ENCODE measurements around the gene KAT8. TPM values are rescaled to one million over a fixed set of nuclear protein-coding genes. Genes with fewer than 3 reads are reported as not detected.
A peak's percentile ranks its signal among the peaks of the same experiment; 100 is the strongest.

The KAT8 gene
- total and polyA plus RNA-seq, 10 of the 15 experiments (the other 5 are each of a cell fraction or from before 2014, with no cell fraction given), result 5.5 to 55.8 (median 39.6) TPM

DNA sequence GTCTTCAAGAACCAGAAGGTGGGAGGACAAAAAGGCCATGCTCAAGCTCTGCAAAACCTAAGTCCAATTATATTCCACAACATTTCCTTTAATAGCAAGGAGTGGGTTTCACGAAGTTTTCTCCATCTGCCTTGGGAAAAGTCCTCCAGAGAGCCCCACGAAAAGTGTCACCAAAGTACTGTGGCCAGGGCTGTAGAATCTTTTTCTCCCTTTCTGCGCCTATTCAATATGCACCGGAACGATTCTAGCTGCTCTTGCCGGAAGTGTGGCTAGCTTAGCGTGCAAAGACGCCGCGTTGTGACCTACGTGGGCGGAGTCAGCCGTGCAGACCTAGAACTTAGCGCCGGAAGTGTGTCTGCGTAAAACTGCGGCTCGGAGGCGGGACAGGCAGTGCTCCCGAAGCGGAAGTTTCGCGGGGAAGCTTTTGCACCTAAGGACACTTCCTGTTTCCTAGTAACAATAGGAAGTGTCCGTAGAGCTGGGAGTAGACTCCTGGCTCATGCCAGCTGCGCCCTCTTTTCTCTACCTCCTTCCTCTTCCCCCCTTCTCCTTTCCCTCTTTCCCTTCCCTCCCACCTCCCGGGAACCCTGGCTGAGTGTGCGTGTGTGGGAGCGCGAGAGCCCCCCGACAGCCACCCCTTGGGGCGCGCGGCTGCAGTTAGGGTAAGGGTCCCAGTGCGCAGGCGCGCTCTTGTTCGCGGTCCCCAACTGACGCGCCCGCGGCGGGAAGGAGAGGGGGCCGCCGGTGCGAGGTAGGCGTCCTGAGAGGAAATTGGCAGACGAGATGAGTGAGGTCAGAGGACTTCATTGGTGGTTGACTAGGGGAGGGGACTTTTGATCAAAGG lies 43.3 kb upstream of the KAT8 start, which contains the start of the genes ZNF646 and ZNF668 (continued):
- TF ChIP-seq ATF2 (IDR thresholded peaks at IDR 0.05; ENCODE audit: low read length) (peak; percentile 54), MEF2A (IDR thresholded peaks at IDR 0.05; ENCODE audit: insufficient read depth, low read depth, low read length) (no peak), RAD21 (IDR thresholded peaks at IDR 0.05; ENCODE audit: insufficient read depth, low read depth, low read length) (no peak), LARP7 (IDR thresholded peaks at IDR 0.05) (peak; percentile 54; the same call in 1 of the 2 replicates), JUND (IDR thresholded peaks at IDR 0.05; ENCODE audit: low read depth, low read length) (no peak), SMARCA5 (IDR thresholded peaks at IDR 0.05) (peak; percentile 19; the same call in 1 of the 2 replicates), RELA (IDR thresholded peaks at IDR 0.05; ENCODE audit: borderline replicate concordance, partially characterized antibody) (peak; percentile 66), TBL1XR1 (IDR thresholded peaks at IDR 0.05; ENCODE audit: low read depth, low read length) (no peak), EP300 (IDR thresholded peaks at IDR 0.05; ENCODE audit: borderline replicate concordance in 1 of 2, control insufficient read depth in 1 of 2, low read depth in 2 of 2, low read length in 2 of 2) (no peak), BMI1 (IDR thresholded peaks at IDR 0.05; ENCODE audit: borderline replicate concordance) (no peak), RCOR1 (conservative IDR thresholded peaks at IDR 0.05; ENCODE audit: low read depth, low read length) (no peak)
- TF ChIP-seq, protein P1, sequence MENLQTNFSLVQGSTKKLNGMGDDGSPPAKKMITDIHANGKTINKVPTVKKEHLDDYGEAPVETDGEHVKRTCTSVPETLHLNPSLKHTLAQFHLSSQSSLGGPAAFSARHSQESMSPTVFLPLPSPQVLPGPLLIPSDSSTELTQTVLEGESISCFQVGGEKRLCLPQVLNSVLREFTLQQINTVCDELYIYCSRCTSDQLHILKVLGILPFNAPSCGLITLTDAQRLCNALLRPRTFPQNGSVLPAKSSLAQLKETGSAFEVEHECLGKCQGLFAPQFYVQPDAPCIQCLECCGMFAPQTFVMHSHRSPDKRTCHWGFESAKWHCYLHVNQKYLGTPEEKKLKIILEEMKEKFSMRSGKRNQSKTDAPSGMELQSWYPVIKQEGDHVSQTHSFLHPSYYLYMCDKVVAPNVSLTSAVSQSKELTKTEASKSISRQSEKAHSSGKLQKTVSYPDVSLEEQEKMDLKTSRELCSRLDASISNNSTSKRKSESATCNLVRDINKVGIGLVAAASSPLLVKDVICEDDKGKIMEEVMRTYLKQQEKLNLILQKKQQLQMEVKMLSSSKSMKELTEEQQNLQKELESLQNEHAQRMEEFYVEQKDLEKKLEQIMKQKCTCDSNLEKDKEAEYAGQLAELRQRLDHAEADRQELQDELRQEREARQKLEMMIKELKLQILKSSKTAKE (IDR thresholded peaks at IDR 0.05; ENCODE audit: low read depth, poor library complexity, severe bottlenecking), result peak; percentile 41
- TF ChIP-seq, protein P2, sequence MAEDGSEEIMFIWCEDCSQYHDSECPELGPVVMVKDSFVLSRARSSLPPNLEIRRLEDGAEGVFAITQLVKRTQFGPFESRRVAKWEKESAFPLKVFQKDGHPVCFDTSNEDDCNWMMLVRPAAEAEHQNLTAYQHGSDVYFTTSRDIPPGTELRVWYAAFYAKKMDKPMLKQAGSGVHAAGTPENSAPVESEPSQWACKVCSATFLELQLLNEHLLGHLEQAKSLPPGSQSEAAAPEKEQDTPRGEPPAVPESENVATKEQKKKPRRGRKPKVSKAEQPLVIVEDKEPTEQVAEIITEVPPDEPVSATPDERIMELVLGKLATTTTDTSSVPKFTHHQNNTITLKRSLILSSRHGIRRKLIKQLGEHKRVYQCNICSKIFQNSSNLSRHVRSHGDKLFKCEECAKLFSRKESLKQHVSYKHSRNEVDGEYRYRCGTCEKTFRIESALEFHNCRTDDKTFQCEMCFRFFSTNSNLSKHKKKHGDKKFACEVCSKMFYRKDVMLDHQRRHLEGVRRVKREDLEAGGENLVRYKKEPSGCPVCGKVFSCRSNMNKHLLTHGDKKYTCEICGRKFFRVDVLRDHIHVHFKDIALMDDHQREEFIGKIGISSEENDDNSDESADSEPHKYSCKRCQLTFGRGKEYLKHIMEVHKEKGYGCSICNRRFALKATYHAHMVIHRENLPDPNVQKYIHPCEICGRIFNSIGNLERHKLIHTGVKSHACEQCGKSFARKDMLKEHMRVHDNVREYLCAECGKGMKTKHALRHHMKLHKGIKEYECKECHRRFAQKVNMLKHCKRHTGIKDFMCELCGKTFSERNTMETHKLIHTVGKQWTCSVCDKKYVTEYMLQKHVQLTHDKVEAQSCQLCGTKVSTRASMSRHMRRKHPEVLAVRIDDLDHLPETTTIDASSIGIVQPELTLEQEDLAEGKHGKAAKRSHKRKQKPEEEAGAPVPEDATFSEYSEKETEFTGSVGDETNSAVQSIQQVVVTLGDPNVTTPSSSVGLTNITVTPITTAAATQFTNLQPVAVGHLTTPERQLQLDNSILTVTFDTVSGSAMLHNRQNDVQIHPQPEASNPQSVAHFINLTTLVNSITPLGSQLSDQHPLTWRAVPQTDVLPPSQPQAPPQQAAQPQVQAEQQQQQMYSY (CRISPR knock-in tag; IDR thresholded peaks at IDR 0.05), result no peak
- TF ChIP-seq, protein P3, sequence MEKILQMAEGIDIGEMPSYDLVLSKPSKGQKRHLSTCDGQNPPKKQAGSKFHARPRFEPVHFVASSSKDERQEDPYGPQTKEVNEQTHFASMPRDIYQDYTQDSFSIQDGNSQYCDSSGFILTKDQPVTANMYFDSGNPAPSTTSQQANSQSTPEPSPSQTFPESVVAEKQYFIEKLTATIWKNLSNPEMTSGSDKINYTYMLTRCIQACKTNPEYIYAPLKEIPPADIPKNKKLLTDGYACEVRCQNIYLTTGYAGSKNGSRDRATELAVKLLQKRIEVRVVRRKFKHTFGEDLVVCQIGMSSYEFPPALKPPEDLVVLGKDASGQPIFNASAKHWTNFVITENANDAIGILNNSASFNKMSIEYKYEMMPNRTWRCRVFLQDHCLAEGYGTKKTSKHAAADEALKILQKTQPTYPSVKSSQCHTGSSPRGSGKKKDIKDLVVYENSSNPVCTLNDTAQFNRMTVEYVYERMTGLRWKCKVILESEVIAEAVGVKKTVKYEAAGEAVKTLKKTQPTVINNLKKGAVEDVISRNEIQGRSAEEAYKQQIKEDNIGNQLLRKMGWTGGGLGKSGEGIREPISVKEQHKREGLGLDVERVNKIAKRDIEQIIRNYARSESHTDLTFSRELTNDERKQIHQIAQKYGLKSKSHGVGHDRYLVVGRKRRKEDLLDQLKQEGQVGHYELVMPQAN (conservative IDR thresholded peaks at IDR 0.05), result peak; percentile 67; the same call in 1 of the 2 replicates
- TF ChIP-seq, protein P4, sequence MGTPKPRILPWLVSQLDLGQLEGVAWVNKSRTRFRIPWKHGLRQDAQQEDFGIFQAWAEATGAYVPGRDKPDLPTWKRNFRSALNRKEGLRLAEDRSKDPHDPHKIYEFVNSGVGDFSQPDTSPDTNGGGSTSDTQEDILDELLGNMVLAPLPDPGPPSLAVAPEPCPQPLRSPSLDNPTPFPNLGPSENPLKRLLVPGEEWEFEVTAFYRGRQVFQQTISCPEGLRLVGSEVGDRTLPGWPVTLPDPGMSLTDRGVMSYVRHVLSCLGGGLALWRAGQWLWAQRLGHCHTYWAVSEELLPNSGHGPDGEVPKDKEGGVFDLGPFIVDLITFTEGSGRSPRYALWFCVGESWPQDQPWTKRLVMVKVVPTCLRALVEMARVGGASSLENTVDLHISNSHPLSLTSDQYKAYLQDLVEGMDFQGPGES (IDR thresholded peaks at IDR 0.05), result no peak

All from GM12878 (cell line).